Measurements from ENCODE around the gene C3orf49.

The C3orf49 gene

GRCh38 chr3:63819151-63819398 is at the start of gene C3orf49:
C3orf49 (plus strand) TSS chr3:63819299; CDS start chr3:63819472, 173 bp downstream.
- FAIRE-seq = no peak

GRCh38 chr3:63774781-63775180 is 44.3 kb upstream of the C3orf49 start:
- no peak for FAIRE-seq

- no peak for FAIRE-seq
These were observed 39.9 kb upstream of the C3orf49 start for GRCh38 chr3:63779227-63779626.

GRCh38 chr3:63791974-63792373 is 27.1 kb upstream of the C3orf49 start:
- FAIRE-seq = no peak

GRCh38 chr3:63795438-63795837 is 23.7 kb upstream of the C3orf49 start:
- no peak for FAIRE-seq

- no peak for FAIRE-seq
These were observed 20.6 kb upstream of the C3orf49 start for GRCh38 chr3:63798544-63798943.

GRCh38 chr3:63798949-63799348 is 20.1 kb upstream of the C3orf49 start:
- FAIRE-seq = no peak

- no peak for FAIRE-seq
These were observed 19.0 kb upstream of the C3orf49 start for GRCh38 chr3:63800097-63800496.

GRCh38 chr3:63803911-63804310 is 15.2 kb upstream of the C3orf49 start:
- no peak for FAIRE-seq

- no peak for FAIRE-seq
These were observed 11.0 kb upstream of the C3orf49 start for GRCh38 chr3:63807961-63808565.

- FAIRE-seq = no peak
These were observed 10.5 kb upstream of the C3orf49 start for GRCh38 chr3:63808633-63809032.

- no peak for FAIRE-seq
These were observed 9.5 kb upstream of the C3orf49 start for GRCh38 chr3:63809607-63810006.

GRCh38 chr3:63814237-63814636 is 4.9 kb upstream of the C3orf49 start:
- FAIRE-seq = no peak

GRCh38 chr3:63817225-63817624 is 1.9 kb upstream of the C3orf49 start:
- no peak for FAIRE-seq

GRCh38 chr3:63818282-63819150 is 583 bp upstream of the C3orf49 start:
- FAIRE-seq = peak; percentile 76

GRCh38 chr3:63824309-63824708 is 5.2 kb downstream of the C3orf49 start:
- FAIRE-seq = no peak

GRCh38 chr3:63830526-63830925 is 11.4 kb downstream of the C3orf49 start:
- no peak for FAIRE-seq

- FAIRE-seq = no peak
These were observed 13.3 kb downstream of the C3orf49 start for GRCh38 chr3:63832395-63832794.

- no peak for FAIRE-seq
These were observed 22.6 kb downstream of the C3orf49 start for GRCh38 chr3:63841704-63842103.

- FAIRE-seq = no peak
These were observed 23.0 kb downstream of the C3orf49 start for GRCh38 chr3:63842127-63842526.

- no peak for FAIRE-seq
These were observed 26.1 kb downstream of the C3orf49 start for GRCh38 chr3:63845215-63845614.

GRCh38 chr3:63847718-63848450 is 28.8 kb downstream of the C3orf49 start:
- no peak for FAIRE-seq

- no peak for FAIRE-seq
These were observed 30.1 kb downstream of the C3orf49 start for GRCh38 chr3:63849175-63849574.

GRCh38 chr3:63851287-63851686 is 32.2 kb downstream of the C3orf49 start:
- FAIRE-seq = no peak

Data from TTC549 (cell line).